ENCODE measurements around the gene FKBP7. TPM values are rescaled to one million over a fixed set of nuclear protein-coding genes. Genes with fewer than 3 reads are reported as not detected.

FKBP7 gene
- total RNA-seq, 1 donor, result 38.9 TPM

GRCh38 chr2:178491612-178492011, 13.2 kb upstream of the FKBP7 start:
- DNase-seq (ENCODE audit: low read depth), result no peak
- no peak for TF ChIP-seq CTCF (IDR thresholded peaks at IDR 0.05; ENCODE audit: insufficient read depth, low read depth, low read length)
- no peak overlapping the region for H3K4me3 ChIP-seq (ENCODE audit: low read depth, low read length)

GRCh38 chr2:178485356-178485755, 7.0 kb upstream of the FKBP7 start:
- no peak for TF ChIP-seq CTCF (IDR thresholded peaks at IDR 0.05; ENCODE audit: insufficient read depth, low read depth, low read length)
- DNase-seq (ENCODE audit: low read depth), result no peak
- H3K4me3 ChIP-seq (ENCODE audit: low read depth, low read length), result no peak overlapping the region

GRCh38 chr2:178484245-178485041, 6.0 kb upstream of the FKBP7 start:
- H3K4me3 ChIP-seq (ENCODE audit: low read depth, low read length), result no peak overlapping the region
- TF ChIP-seq CTCF (IDR thresholded peaks at IDR 0.05; ENCODE audit: insufficient read depth, low read depth, low read length), result no peak
- no peak for DNase-seq (ENCODE audit: low read depth)

GRCh38 chr2:178482437-178482836, 4.0 kb upstream of the FKBP7 start:
- no peak for DNase-seq (ENCODE audit: low read depth)
- H3K4me3 ChIP-seq (ENCODE audit: low read depth, low read length), result no peak overlapping the region

GRCh38 chr2:178480227-178481181, 2.1 kb upstream of the FKBP7 start, which contains the start of gene PLEKHA3:
PLEKHA3 (plus strand) TSS chr2:178480457; CDS start chr2:178480870, 413 bp downstream.
- no peak for TF ChIP-seq CTCF (IDR thresholded peaks at IDR 0.05; ENCODE audit: insufficient read depth, low read depth, low read length)
- H3K4me3 ChIP-seq (ENCODE audit: low read depth, low read length), result peak within 1 kb of the TSS; percentile 90
- peak; percentile 98 for DNase-seq (ENCODE audit: low read depth)

More at GRCh38 chr2:178482437-178482836, 4.0 kb upstream of the FKBP7 start:
- no peak for TF ChIP-seq CTCF (IDR thresholded peaks at IDR 0.05; ENCODE audit: insufficient read depth, low read depth, low read length)

GRCh38 chr2:178479758-178480226, 1.4 kb upstream of the FKBP7 start:
- DNase-seq (ENCODE audit: low read depth), result no peak
- peak overlapping the region; percentile 46 for H3K4me3 ChIP-seq (ENCODE audit: low read depth, low read length)
- no peak for TF ChIP-seq CTCF (IDR thresholded peaks at IDR 0.05; ENCODE audit: insufficient read depth, low read depth, low read length)

Measured in fibroblast of villous mesenchyme (primary cell).